ENCODE data around the gene MACROD2.

- TF ChIP-seq CTCF (IDR thresholded peaks at IDR 0.05; ENCODE audit: poor library complexity, severe bottlenecking) (no peak), EZH2 (IDR thresholded peaks at IDR 0.05; ENCODE audit: borderline replicate concordance, insufficient read depth, low read length, poor library complexity, severe bottlenecking) (no peak), POLR2AphosphoS5 (IDR thresholded peaks at IDR 0.05) (no peak), REST (IDR thresholded peaks at IDR 0.05; ENCODE audit: borderline replicate concordance) (no peak)
Observed at GRCh38 chr20:15814911-15815310, 1819.6 kb downstream of the MACROD2 start.
